Astrocyte (in vitro differentiated cells and primary cell): ENCODE results near the gene CFAP65. TPM values are rescaled to one million over a fixed set of nuclear protein-coding genes. Genes with fewer than 3 reads are reported as not detected.

Experiments used
- DNase-seq: peaks from one replicate; pipeline ENCODE4 v3.0.0-alpha.2; 2010; ENCODE audit warnings: low read depth
- FAIRE-seq: peaks from 2 replicates; lab custom pipeline; 2011; peaks lifted over from hg19 to GRCh38; lab: Jason Lieb, UNC
- H2AFZ ChIP-seq: 2 replicates; pipeline ENCODE4 v1.6.0; 2012; ENCODE audit warnings: low read depth, low read length, inconsistent platforms
- H3K27ac ChIP-seq: 2 replicates; pipeline ENCODE4 v1.5.1; 2011; ENCODE audit warnings: low read depth, low read length, inconsistent platforms
- H3K27me3 ChIP-seq: 2 replicates; pipeline ENCODE4 v1.6.0; 2011; ENCODE audit warnings: low read length, inconsistent platforms; ENCODE audit not compliant: insufficient read depth
- H3K36me3 ChIP-seq: 2 replicates; pipeline ENCODE4 v1.5.1; 2011; ENCODE audit warnings: low read length, inconsistent platforms; ENCODE audit not compliant: insufficient read depth
- H3K4me1 ChIP-seq: 2 replicates; pipeline ENCODE4 v1.5.1; 2011; ENCODE audit warnings: low read length, inconsistent platforms; ENCODE audit not compliant: insufficient read depth
- H3K4me2 ChIP-seq: 2 replicates; pipeline ENCODE4 v1.6.0; 2012; ENCODE audit warnings: low read length, inconsistent platforms
- H3K4me3 ChIP-seq: 2 replicates; pipeline ENCODE4 v1.5.1; 2011; ENCODE audit warnings: low read depth, mild to moderate bottlenecking, low read length, inconsistent platforms; ENCODE audit not compliant: insufficient read depth
- H3K79me2 ChIP-seq: 2 replicates; pipeline ENCODE4 v1.6.0; 2012; ENCODE audit warnings: mild to moderate bottlenecking, low read length, inconsistent platforms; ENCODE audit not compliant: insufficient read depth
- H3K9ac ChIP-seq: 2 replicates; pipeline ENCODE4 v1.6.0; 2012; ENCODE audit warnings: mild to moderate bottlenecking, low read length, inconsistent platforms
- H3K9me3 ChIP-seq: 2 replicates; pipeline ENCODE4 v1.5.1; 2012; ENCODE audit warnings: low read depth, mild to moderate bottlenecking, low read length, inconsistent platforms; ENCODE audit not compliant: insufficient read depth
- H4K20me1 ChIP-seq: 2 replicates; pipeline ENCODE4 v1.6.0; 2012; ENCODE audit warnings: low read length, inconsistent platforms; ENCODE audit not compliant: insufficient read depth
- H3K27ac Mint-ChIP-seq: one replicate; pipeline ENCODE4 v1.8.0; 2021; ENCODE audit warnings: mild to moderate bottlenecking, mixed read lengths; ENCODE audit not compliant: unreplicated experiment
- H3K27me3 Mint-ChIP-seq: one replicate; pipeline ENCODE4 v1.8.0; 2021; ENCODE audit warnings: low read depth, mixed read lengths; ENCODE audit not compliant: unreplicated experiment
- H3K36me3 Mint-ChIP-seq: one replicate; pipeline ENCODE4 v1.8.0; 2021; ENCODE audit warnings: low read depth, mixed read lengths; ENCODE audit not compliant: unreplicated experiment
- H3K4me1 Mint-ChIP-seq: one replicate; pipeline ENCODE4 v1.8.0; 2021; ENCODE audit warnings: low read depth, mixed read lengths; ENCODE audit not compliant: unreplicated experiment
- H3K4me3 Mint-ChIP-seq: one replicate; pipeline ENCODE4 v1.8.0; 2021; ENCODE audit warnings: mild to moderate bottlenecking, moderate library complexity, mixed read lengths; ENCODE audit not compliant: unreplicated experiment
- H3K9me3 Mint-ChIP-seq: one replicate; pipeline ENCODE4 v1.8.0; 2021; ENCODE audit warnings: mild to moderate bottlenecking, mixed read lengths; ENCODE audit not compliant: unreplicated experiment
- CTCF ChIP-seq: IDR thresholded peaks from 2 replicates; pipeline ENCODE4 v1.5.1; 2011; ENCODE audit warnings: low read depth, mild to moderate bottlenecking, inconsistent platforms, low read length, moderate library complexity; ENCODE audit not compliant: insufficient read depth
- EZH2 ChIP-seq: IDR thresholded peaks from 2 replicates; pipeline ENCODE4 v1.6.1; 2012; ENCODE audit warnings: mild to moderate bottlenecking, low read length, inconsistent platforms; ENCODE audit not compliant: insufficient read depth
- total RNA-seq: library from RNA; stranded (reverse); gene quantifications from 2 replicates; pipeline ENCODE4 v1.2.1, GENCODE V29; 2021

CFAP65 gene
- total RNA-seq, 1 donor from 2014 or later = 0.27 TPM

GRCh38 chr2:219018726-219019125 is 22.6 kb downstream of the CFAP65 start:
- peaks cover 81% of the 10 kb centered on the region for H3K27me3 Mint-ChIP-seq
- TF ChIP-seq EZH2 = no peak
- no peak for TF ChIP-seq CTCF
- H3K36me3 ChIP-seq = no peaks in the 10 kb centered on the region
- H3K4me2 ChIP-seq = no peak overlapping the region
- no peaks in the 10 kb centered on the region for H3K79me2 ChIP-seq
- FAIRE-seq (no peak), DNase-seq (no peak)
- no peak overlapping the region for H3K27ac Mint-ChIP-seq
- H4K20me1 ChIP-seq = no peaks in the 10 kb centered on the region
- H3K9ac ChIP-seq = no peak overlapping the region
- no peak overlapping the region for H3K4me3 Mint-ChIP-seq
- H3K9me3 ChIP-seq = no peaks in the 10 kb centered on the region
- H3K27me3 ChIP-seq = peaks cover 19% of the 10 kb centered on the region
- H3K9me3 Mint-ChIP-seq = peaks cover 4% of the 10 kb centered on the region
- no peak overlapping the region for H3K4me3 ChIP-seq
- no peaks in the 10 kb centered on the region for H3K36me3 Mint-ChIP-seq
- no peak overlapping the region for H3K27ac ChIP-seq
- H3K4me1 ChIP-seq = no peaks in the 10 kb centered on the region
- H3K4me1 Mint-ChIP-seq = no peaks in the 10 kb centered on the region
- H2AFZ ChIP-seq = no peak overlapping the region

GRCh38 chr2:219018286-219018685 is 23.0 kb downstream of the CFAP65 start:
- no peaks in the 10 kb centered on the region for H4K20me1 ChIP-seq
- H3K27me3 Mint-ChIP-seq = peaks cover 82% of the 10 kb centered on the region
- H3K36me3 Mint-ChIP-seq = no peaks in the 10 kb centered on the region
- DNase-seq (no peak), FAIRE-seq (no peak)
- no peak overlapping the region for H3K4me3 Mint-ChIP-seq
- no peaks in the 10 kb centered on the region for H3K36me3 ChIP-seq
- H3K27ac ChIP-seq = no peak overlapping the region
- no peak overlapping the region for H2AFZ ChIP-seq
- no peak overlapping the region for H3K4me3 ChIP-seq
- H3K27ac Mint-ChIP-seq = no peak overlapping the region
- no peaks in the 10 kb centered on the region for H3K4me1 ChIP-seq
- H3K9me3 Mint-ChIP-seq = peaks cover 4% of the 10 kb centered on the region
- H3K79me2 ChIP-seq = no peaks in the 10 kb centered on the region
- peaks cover 16% of the 10 kb centered on the region for H3K27me3 ChIP-seq
- TF ChIP-seq CTCF = no peak
- no peak for TF ChIP-seq EZH2
- H3K4me2 ChIP-seq = no peak overlapping the region
- no peak overlapping the region for H3K9ac ChIP-seq
- no peaks in the 10 kb centered on the region for H3K9me3 ChIP-seq
- no peaks in the 10 kb centered on the region for H3K4me1 Mint-ChIP-seq

- no peaks in the 10 kb centered on the region for H3K36me3 Mint-ChIP-seq
- no peak overlapping the region for H3K27ac Mint-ChIP-seq
- FAIRE-seq (no peak), DNase-seq (no peak)
- Histone ChIP-seq H3K36me3 (no peaks in the 10 kb centered on the region), H3K79me2 (no peaks in the 10 kb centered on the region), H4K20me1 (no peaks in the 10 kb centered on the region), H3K4me2 (no peak overlapping the region), H3K4me3 (no peak overlapping the region), H3K9ac (no peak overlapping the region), H3K27me3 (peaks cover 16% of the 10 kb centered on the region), H3K4me1 (no peaks in the 10 kb centered on the region), H2AFZ (no peak overlapping the region), H3K9me3 (no peaks in the 10 kb centered on the region), H3K27ac (no peak overlapping the region)
- TF ChIP-seq EZH2 = no peak
- TF ChIP-seq CTCF = no peak
- H3K9me3 Mint-ChIP-seq = peaks cover 4% of the 10 kb centered on the region
- H3K4me3 Mint-ChIP-seq = no peak overlapping the region
- H3K27me3 Mint-ChIP-seq = peaks cover 82% of the 10 kb centered on the region
- no peaks in the 10 kb centered on the region for H3K4me1 Mint-ChIP-seq
Observed at GRCh38 chr2:219017201-219017931, 23.9 kb downstream of the CFAP65 start.
